B cell (primary cell): ENCODE results near the gene FAU.
"Not testable (repeated sequence)": the region's sequence is repeated elsewhere in the genome, so short reads cannot be mapped to it uniquely, and the experiment has no call there.

ENCODE experiments used
- EZH2 ChIP-seq: IDR thresholded peaks from 2 replicates; pipeline ENCODE4 v1.6.1; 2012; ENCODE audit warnings: borderline replicate concordance, low read depth, mild to moderate bottlenecking, moderate library complexity, low read length; ENCODE audit not compliant: insufficient read depth, poor library complexity, severe bottlenecking
- TF ChIP-seq, protein P1 (sequence below): fragments of 200-600 bp; IDR thresholded peaks from one replicate; pipeline ENCODE4 v1.8.0; 2022; ENCODE audit warnings: antibody characterized with exemption, mild to moderate bottlenecking

DNA sequence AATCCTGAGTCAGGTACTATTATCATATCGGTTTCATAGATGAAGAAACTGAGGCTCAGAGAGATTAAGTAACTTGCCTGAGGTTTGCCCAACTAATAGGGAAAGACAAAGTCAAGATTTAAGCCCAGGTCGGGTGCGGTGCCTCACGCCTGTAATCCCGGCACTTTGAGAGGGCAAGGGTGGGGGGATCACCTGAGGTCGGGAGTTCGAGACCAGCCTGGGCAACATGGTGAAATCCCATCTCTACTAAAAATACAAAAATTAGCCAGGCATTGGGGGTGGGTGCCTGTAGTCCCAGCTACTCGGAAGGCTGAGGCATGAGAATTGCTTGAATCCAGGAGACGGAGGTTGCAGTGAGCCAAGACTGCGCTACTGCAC, 28.2 kb upstream of the FAU start:
- TF ChIP-seq EZH2 = not testable (repeated sequence)
- TF ChIP-seq, protein P1, sequence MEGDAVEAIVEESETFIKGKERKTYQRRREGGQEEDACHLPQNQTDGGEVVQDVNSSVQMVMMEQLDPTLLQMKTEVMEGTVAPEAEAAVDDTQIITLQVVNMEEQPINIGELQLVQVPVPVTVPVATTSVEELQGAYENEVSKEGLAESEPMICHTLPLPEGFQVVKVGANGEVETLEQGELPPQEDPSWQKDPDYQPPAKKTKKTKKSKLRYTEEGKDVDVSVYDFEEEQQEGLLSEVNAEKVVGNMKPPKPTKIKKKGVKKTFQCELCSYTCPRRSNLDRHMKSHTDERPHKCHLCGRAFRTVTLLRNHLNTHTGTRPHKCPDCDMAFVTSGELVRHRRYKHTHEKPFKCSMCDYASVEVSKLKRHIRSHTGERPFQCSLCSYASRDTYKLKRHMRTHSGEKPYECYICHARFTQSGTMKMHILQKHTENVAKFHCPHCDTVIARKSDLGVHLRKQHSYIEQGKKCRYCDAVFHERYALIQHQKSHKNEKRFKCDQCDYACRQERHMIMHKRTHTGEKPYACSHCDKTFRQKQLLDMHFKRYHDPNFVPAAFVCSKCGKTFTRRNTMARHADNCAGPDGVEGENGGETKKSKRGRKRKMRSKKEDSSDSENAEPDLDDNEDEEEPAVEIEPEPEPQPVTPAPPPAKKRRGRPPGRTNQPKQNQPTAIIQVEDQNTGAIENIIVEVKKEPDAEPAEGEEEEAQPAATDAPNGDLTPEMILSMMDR = not testable (repeated sequence)
